HEK293 (cell line): ENCODE data around the gene S100A10.

Source experiments
- ZFP41 ChIP-seq: fragments of 450-650 bp; formaldehyde crosslinking; IDR thresholded peaks from 2 replicates; pipeline ENCODE4 v1.5.1; 2016; ENCODE audit warnings: missing biosample characterization, missing genetic modification characterization, borderline replicate concordance
- ZNF610 ChIP-seq: fragments of 450-650 bp; formaldehyde crosslinking; IDR thresholded peaks from 2 replicates; pipeline ENCODE4 v1.5.1; 2016; ENCODE audit warnings: missing biosample characterization, missing genetic modification characterization, borderline replicate concordance
- TF ChIP-seq, protein P1 (sequence below): fragments of 450-650 bp; formaldehyde crosslinking; IDR thresholded peaks from 2 replicates; pipeline ENCODE4 v1.5.1; 2016; ENCODE audit warnings: missing biosample characterization, missing genetic modification characterization
- TF ChIP-seq, protein P2 (sequence below): fragments of 450-650 bp; formaldehyde crosslinking; IDR thresholded peaks from 2 replicates; pipeline ENCODE4 v1.5.1; 2016; ENCODE audit warnings: missing biosample characterization, missing genetic modification characterization, borderline replicate concordance

DNA sequence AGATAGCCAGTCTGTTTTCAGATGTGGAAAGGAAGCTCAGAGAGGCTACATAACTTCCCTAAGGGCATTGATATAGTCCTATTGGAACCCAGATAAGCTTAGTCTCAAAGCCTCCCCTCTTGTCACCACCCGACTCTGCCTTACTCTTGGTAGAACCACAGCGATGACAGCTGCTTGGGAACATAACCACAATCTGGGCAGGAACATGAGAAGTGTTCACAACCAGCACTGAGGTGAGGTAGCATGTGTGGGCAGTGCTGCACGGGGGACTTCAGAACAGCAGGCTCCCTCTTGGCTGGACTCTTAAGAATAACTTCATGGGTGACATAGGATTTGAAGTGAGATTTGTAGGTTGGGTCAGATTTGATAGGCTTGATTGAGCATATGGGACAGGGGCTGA lies 9.3 kb upstream of the S100A10 start:
- TF ChIP-seq ZNF610 (no peak), ZFP41 (tag by site-specific recombination) (no peak)
- TF ChIP-seq, protein P1, sequence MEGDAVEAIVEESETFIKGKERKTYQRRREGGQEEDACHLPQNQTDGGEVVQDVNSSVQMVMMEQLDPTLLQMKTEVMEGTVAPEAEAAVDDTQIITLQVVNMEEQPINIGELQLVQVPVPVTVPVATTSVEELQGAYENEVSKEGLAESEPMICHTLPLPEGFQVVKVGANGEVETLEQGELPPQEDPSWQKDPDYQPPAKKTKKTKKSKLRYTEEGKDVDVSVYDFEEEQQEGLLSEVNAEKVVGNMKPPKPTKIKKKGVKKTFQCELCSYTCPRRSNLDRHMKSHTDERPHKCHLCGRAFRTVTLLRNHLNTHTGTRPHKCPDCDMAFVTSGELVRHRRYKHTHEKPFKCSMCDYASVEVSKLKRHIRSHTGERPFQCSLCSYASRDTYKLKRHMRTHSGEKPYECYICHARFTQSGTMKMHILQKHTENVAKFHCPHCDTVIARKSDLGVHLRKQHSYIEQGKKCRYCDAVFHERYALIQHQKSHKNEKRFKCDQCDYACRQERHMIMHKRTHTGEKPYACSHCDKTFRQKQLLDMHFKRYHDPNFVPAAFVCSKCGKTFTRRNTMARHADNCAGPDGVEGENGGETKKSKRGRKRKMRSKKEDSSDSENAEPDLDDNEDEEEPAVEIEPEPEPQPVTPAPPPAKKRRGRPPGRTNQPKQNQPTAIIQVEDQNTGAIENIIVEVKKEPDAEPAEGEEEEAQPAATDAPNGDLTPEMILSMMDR (tag by site-specific recombination) = no peak
- TF ChIP-seq, protein P2, sequence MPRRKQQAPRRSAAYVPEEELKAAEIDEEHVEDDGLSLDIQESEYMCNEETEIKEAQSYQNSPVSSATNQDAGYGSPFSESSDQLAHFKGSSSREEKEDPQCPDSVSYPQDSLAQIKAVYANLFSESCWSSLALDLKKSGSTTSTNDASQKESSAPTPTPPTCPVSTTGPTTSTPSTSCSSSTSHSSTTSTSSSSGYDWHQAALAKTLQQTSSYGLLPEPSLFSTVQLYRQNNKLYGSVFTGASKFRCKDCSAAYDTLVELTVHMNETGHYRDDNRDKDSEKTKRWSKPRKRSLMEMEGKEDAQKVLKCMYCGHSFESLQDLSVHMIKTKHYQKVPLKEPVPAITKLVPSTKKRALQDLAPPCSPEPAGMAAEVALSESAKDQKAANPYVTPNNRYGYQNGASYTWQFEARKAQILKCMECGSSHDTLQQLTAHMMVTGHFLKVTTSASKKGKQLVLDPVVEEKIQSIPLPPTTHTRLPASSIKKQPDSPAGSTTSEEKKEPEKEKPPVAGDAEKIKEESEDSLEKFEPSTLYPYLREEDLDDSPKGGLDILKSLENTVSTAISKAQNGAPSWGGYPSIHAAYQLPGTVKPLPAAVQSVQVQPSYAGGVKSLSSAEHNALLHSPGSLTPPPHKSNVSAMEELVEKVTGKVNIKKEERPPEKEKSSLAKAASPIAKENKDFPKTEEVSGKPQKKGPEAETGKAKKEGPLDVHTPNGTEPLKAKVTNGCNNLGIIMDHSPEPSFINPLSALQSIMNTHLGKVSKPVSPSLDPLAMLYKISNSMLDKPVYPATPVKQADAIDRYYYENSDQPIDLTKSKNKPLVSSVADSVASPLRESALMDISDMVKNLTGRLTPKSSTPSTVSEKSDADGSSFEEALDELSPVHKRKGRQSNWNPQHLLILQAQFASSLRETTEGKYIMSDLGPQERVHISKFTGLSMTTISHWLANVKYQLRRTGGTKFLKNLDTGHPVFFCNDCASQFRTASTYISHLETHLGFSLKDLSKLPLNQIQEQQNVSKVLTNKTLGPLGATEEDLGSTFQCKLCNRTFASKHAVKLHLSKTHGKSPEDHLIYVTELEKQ (tag by site-specific recombination) = no peak
